Astrocyte (in vitro differentiated cells and primary cell): ENCODE data around the gene SLC25A21. TPM values are rescaled to one million over a fixed set of nuclear protein-coding genes. Genes with fewer than 3 reads are reported as not detected.

Source experiments
- DNase-seq: peaks from one replicate; pipeline ENCODE4 v3.0.0-alpha.2; 2010; ENCODE audit warnings: low read depth
- FAIRE-seq: peaks from 2 replicates; lab custom pipeline; 2011; peaks lifted over from hg19 to GRCh38; lab: Jason Lieb, UNC
- H2AFZ ChIP-seq: 2 replicates; pipeline ENCODE4 v1.6.0; 2012; ENCODE audit warnings: low read depth, low read length, inconsistent platforms
- H3K27ac ChIP-seq: 2 replicates; pipeline ENCODE4 v1.5.1; 2011; ENCODE audit warnings: low read depth, low read length, inconsistent platforms
- H3K27me3 ChIP-seq: 2 replicates; pipeline ENCODE4 v1.6.0; 2011; ENCODE audit warnings: low read length, inconsistent platforms; ENCODE audit not compliant: insufficient read depth
- H3K36me3 ChIP-seq: 2 replicates; pipeline ENCODE4 v1.5.1; 2011; ENCODE audit warnings: low read length, inconsistent platforms; ENCODE audit not compliant: insufficient read depth
- H3K4me1 ChIP-seq: 2 replicates; pipeline ENCODE4 v1.5.1; 2011; ENCODE audit warnings: low read length, inconsistent platforms; ENCODE audit not compliant: insufficient read depth
- H3K4me2 ChIP-seq: 2 replicates; pipeline ENCODE4 v1.6.0; 2012; ENCODE audit warnings: low read length, inconsistent platforms
- H3K4me3 ChIP-seq: 2 replicates; pipeline ENCODE4 v1.5.1; 2011; ENCODE audit warnings: low read depth, mild to moderate bottlenecking, low read length, inconsistent platforms; ENCODE audit not compliant: insufficient read depth
- H3K79me2 ChIP-seq: 2 replicates; pipeline ENCODE4 v1.6.0; 2012; ENCODE audit warnings: mild to moderate bottlenecking, low read length, inconsistent platforms; ENCODE audit not compliant: insufficient read depth
- H3K9ac ChIP-seq: 2 replicates; pipeline ENCODE4 v1.6.0; 2012; ENCODE audit warnings: mild to moderate bottlenecking, low read length, inconsistent platforms
- H3K9me3 ChIP-seq: 2 replicates; pipeline ENCODE4 v1.5.1; 2012; ENCODE audit warnings: low read depth, mild to moderate bottlenecking, low read length, inconsistent platforms; ENCODE audit not compliant: insufficient read depth
- H4K20me1 ChIP-seq: 2 replicates; pipeline ENCODE4 v1.6.0; 2012; ENCODE audit warnings: low read length, inconsistent platforms; ENCODE audit not compliant: insufficient read depth
- H3K27ac Mint-ChIP-seq: one replicate; pipeline ENCODE4 v1.8.0; 2021; ENCODE audit warnings: mild to moderate bottlenecking, mixed read lengths; ENCODE audit not compliant: unreplicated experiment
- H3K27me3 Mint-ChIP-seq: one replicate; pipeline ENCODE4 v1.8.0; 2021; ENCODE audit warnings: low read depth, mixed read lengths; ENCODE audit not compliant: unreplicated experiment
- H3K36me3 Mint-ChIP-seq: one replicate; pipeline ENCODE4 v1.8.0; 2021; ENCODE audit warnings: low read depth, mixed read lengths; ENCODE audit not compliant: unreplicated experiment
- H3K4me1 Mint-ChIP-seq: one replicate; pipeline ENCODE4 v1.8.0; 2021; ENCODE audit warnings: low read depth, mixed read lengths; ENCODE audit not compliant: unreplicated experiment
- H3K4me3 Mint-ChIP-seq: one replicate; pipeline ENCODE4 v1.8.0; 2021; ENCODE audit warnings: mild to moderate bottlenecking, moderate library complexity, mixed read lengths; ENCODE audit not compliant: unreplicated experiment
- H3K9me3 Mint-ChIP-seq: one replicate; pipeline ENCODE4 v1.8.0; 2021; ENCODE audit warnings: mild to moderate bottlenecking, mixed read lengths; ENCODE audit not compliant: unreplicated experiment
- CTCF ChIP-seq: IDR thresholded peaks from 2 replicates; pipeline ENCODE4 v1.5.1; 2011; ENCODE audit warnings: low read depth, mild to moderate bottlenecking, inconsistent platforms, low read length, moderate library complexity; ENCODE audit not compliant: insufficient read depth
- EZH2 ChIP-seq: IDR thresholded peaks from 2 replicates; pipeline ENCODE4 v1.6.1; 2012; ENCODE audit warnings: mild to moderate bottlenecking, low read length, inconsistent platforms; ENCODE audit not compliant: insufficient read depth
- total RNA-seq: library from RNA; stranded (reverse); gene quantifications from 2 replicates; pipeline ENCODE4 v1.2.1, GENCODE V29; 2021

The SLC25A21 gene
- total RNA-seq, 1 donor from 2014 or later = 1.5 TPM

GRCh38 chr14:36666416-36667206, 505.8 kb downstream of the SLC25A21 start:
- Mint-ChIP-seq H3K9me3 (no peaks in the 10 kb centered on the region), H3K27me3 (peaks cover 66% of the 10 kb centered on the region), H3K4me3 (peak overlapping the region; percentile 57), H3K4me1 (peaks cover 10% of the 10 kb centered on the region), H3K27ac (no peak overlapping the region), H3K36me3 (no peaks in the 10 kb centered on the region)
- H3K27ac ChIP-seq = no peak overlapping the region
- TF ChIP-seq CTCF (no peak), EZH2 (peak; percentile 88)
- no peaks in the 10 kb centered on the region for H4K20me1 ChIP-seq
- no peaks in the 10 kb centered on the region for H3K36me3 ChIP-seq
- FAIRE-seq = no peak
- H3K4me3 ChIP-seq = no peak overlapping the region
- no peak overlapping the region for H3K4me2 ChIP-seq
- peaks cover 8% of the 10 kb centered on the region for H3K4me1 ChIP-seq
- H2AFZ ChIP-seq = peak overlapping the region; percentile 31
- peaks cover 62% of the 10 kb centered on the region for H3K27me3 ChIP-seq
- no peak for DNase-seq
- peaks cover 3% of the 10 kb centered on the region for H3K9me3 ChIP-seq
- H3K9ac ChIP-seq = no peak overlapping the region
- no peaks in the 10 kb centered on the region for H3K79me2 ChIP-seq

GRCh38 chr14:36665887-36666415, 506.5 kb downstream of the SLC25A21 start:
- peaks cover 13% of the 10 kb centered on the region for H3K4me1 Mint-ChIP-seq
- H3K27me3 ChIP-seq = peaks cover 68% of the 10 kb centered on the region
- FAIRE-seq (no peak), DNase-seq (no peak)
- no peak overlapping the region for H3K27ac Mint-ChIP-seq
- H3K27me3 Mint-ChIP-seq = peaks cover 70% of the 10 kb centered on the region
- H3K79me2 ChIP-seq = no peaks in the 10 kb centered on the region
- H3K36me3 Mint-ChIP-seq = no peaks in the 10 kb centered on the region
- TF ChIP-seq EZH2 (no peak), CTCF (no peak)
- H3K4me3 Mint-ChIP-seq = peak overlapping the region; percentile 20
- no peak overlapping the region for H3K9ac ChIP-seq
- no peak overlapping the region for H3K27ac ChIP-seq
- no peaks in the 10 kb centered on the region for H4K20me1 ChIP-seq
- no peak overlapping the region for H2AFZ ChIP-seq
- H3K9me3 Mint-ChIP-seq = peaks cover 3% of the 10 kb centered on the region
- no peak overlapping the region for H3K4me2 ChIP-seq
- peaks cover 12% of the 10 kb centered on the region for H3K4me1 ChIP-seq
- no peak overlapping the region for H3K4me3 ChIP-seq
- no peaks in the 10 kb centered on the region for H3K36me3 ChIP-seq
- peaks cover 4% of the 10 kb centered on the region for H3K9me3 ChIP-seq
